GM06990 (cell line): ENCODE data around the gene HS1BP3.

ENCODE experiments used
- DNase-seq: peaks from one replicate; pipeline ENCODE4 v3.0.0-alpha.2; 2011; ENCODE audit not compliant: insufficient read length; ENCODE audit errors: extremely low read depth
- H3K27me3 ChIP-seq: replicated peaks from 2 replicates; pipeline ENCODE4 v1.6.0; 2011; ENCODE audit warnings: low read length; ENCODE audit not compliant: control insufficient read depth, insufficient read depth
- H3K36me3 ChIP-seq: 2 replicates; pipeline ENCODE4 v1.5.1; 2011; ENCODE audit warnings: low read length; ENCODE audit not compliant: control insufficient read depth, insufficient read depth
- H3K4me3 ChIP-seq: replicated peaks from 2 replicates; pipeline ENCODE4 v1.5.1; 2011; ENCODE audit warnings: low read depth, mild to moderate bottlenecking, control low read depth, low read length
- CTCF ChIP-seq: IDR thresholded peaks from 2 replicates; pipeline ENCODE4 v1.5.1; 2011; ENCODE audit warnings: low read length, control low read depth, mild to moderate bottlenecking, inconsistent platforms; ENCODE audit not compliant: insufficient read depth, poor library complexity, severe bottlenecking

Gene HS1BP3

DNA sequence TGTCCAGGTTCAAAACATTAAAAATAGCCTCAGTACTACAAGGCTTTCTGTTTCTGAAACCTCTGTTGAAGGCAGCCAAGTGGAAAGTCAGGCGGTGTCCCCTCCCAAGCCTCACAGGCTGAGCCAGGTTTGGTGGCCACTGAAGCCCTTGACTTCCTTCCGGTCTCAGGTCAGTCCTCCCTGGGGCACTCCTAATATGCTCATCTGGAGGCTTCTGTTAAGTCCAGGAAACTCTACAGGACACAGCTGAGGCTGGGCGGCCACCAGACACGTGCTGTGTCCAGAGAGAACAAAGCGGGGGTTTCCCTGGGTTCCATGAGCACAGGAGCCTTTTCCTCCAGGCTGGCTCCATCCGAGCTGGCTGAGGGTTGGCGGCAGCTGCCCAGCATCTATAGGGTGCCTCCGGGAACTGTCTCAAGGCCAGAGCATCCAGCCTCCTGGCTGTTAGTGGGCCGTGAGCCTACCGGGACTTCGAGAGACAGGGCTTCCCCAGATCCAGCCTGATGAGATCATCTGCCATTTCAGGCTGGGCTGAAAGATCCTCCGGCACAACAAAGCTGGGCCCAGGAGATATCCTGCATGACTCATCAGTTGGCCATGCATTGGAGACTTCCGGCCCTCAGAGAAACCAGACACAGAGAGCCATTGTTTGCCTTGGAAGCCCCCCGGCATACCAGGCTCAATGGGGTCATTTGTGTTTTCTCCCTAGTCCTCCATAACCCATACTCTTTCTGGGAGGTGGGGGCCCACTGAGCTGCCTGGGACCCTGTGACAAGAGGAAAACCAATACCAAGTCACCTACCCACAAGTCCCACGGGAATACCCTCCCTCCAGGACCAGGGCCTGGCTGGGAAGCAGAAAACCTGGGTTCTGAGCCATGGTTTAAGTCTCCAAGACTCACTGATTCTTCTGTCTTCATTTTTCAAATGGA is 71.7 kb downstream of the HS1BP3 start:
- TF ChIP-seq CTCF: no peak
- DNase-seq: peak; percentile 77
- no peaks in the 10 kb centered on the region for H3K27me3 ChIP-seq
- no peaks in the 10 kb centered on the region for H3K36me3 ChIP-seq
- H3K4me3 ChIP-seq: no peak overlapping the region

DNA sequence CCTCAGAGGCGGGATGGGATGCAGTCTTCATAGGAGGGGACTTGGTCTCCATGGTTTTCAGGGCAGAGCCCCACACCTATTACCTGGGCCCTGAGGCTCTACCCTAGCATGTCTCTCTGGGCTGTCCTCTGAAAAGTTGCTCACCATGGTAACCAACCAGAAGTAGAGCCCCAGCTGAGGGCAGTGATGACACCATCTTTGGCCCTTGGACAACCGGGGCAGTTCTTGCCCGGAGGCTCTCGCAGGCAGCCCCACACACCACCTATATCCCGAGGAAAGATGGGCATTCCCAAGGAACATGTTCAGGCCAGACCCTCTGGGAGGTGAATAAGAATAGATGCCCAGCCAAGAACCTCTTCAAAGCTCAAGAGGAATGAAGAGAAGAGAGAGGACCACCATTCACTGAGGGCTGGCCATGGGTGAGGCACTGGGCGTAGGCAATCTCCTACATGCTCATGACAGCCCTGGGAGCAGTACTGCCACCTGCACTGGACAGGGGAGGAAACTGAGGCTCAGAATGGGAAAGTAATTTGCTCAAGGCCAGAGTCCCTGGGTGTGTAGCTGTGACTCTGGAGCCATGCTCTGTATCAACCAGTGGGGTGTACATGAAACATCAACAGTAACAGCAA is 72.5 kb downstream of the HS1BP3 start:
- TF ChIP-seq CTCF: no peak
- no peak for DNase-seq
- Histone ChIP-seq H3K36me3 (no peaks in the 10 kb centered on the region), H3K4me3 (no peak overlapping the region), H3K27me3 (no peaks in the 10 kb centered on the region)

DNA sequence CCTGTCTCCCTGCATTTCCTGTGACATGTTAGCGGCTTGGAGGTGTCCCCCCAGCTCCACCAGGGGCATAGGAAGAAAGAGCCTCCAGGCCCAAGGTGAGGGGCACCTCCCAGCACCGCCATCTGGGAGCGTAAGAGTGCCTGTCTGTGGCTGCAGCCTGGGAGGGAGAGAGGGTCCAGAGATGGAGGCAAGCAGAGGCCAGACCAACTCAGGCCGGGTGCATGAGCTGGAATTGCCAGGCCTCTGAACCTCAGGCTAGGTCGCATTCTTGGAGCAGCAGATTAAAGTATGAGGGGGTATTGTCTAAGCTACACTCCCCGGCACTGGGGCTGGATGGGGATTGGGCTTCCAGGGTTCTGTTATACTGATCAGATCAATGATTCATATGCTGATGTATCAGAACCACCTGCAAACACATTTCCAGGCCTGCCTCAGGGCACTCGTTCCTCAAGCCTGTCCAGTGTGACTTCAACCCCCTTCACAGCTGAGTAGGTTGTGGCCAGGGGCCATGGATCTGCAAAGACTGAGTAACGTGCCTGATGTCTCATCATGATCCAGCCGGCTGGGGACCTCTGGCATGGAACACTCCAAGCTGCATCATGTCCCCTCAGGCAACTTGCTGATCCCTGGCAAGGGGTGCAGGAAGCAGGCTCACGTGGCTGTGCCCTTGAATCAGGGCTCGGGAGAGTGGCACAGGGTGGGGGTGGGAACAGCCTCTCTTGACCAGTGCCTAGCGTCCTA is 73.2 kb downstream of the HS1BP3 start:
- TF ChIP-seq CTCF: no peak
- no peaks in the 10 kb centered on the region for H3K27me3 ChIP-seq
- H3K4me3 ChIP-seq: no peak overlapping the region
- H3K36me3 ChIP-seq: no peaks in the 10 kb centered on the region
- DNase-seq: no peak

DNA sequence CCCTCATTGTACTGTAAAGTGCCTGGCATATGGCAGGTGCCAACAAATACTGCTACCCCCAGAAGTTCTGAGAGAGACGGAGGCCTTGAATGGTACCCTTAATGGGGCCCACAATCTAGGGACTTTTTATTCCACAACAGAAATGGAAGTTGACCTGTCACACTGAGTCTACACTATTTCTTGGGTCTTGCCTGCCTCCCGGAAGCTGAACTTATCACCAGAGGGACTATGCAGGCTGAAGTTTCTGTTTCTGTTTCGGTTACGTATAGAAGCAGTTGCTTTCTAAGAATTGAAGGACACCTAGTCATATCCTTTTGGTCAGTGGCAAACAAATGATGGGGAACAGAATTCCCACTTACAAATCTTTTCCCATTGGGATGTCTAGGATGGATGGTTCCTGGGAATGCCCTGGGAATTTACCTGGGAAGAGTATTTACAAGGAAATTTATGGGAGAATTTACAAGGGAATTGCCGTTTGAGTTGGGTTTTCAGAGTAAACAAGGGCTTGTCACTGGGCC is 74.2 kb downstream of the HS1BP3 start:
- no peak for TF ChIP-seq CTCF
- Histone ChIP-seq H3K36me3 (no peaks in the 10 kb centered on the region), H3K4me3 (no peak overlapping the region), H3K27me3 (no peaks in the 10 kb centered on the region)
- DNase-seq: peak; percentile 44

GRCh38 chr2:20575935-20576597 is 74.8 kb downstream of the HS1BP3 start:
- Histone ChIP-seq H3K36me3 (no peaks in the 10 kb centered on the region), H3K27me3 (no peaks in the 10 kb centered on the region), H3K4me3 (no peak overlapping the region)
- DNase-seq: no peak
- TF ChIP-seq CTCF: no peak
